HG02885 (cell line): ENCODE measurements around the gene IMMP2L.

Experiments
- ATAC-seq: cut with Tn5 transposase; IDR thresholded peaks from one replicate; pipeline ENCODE4 v1.9.1; 2021; ENCODE audit warnings: mild to moderate bottlenecking; ENCODE audit not compliant: unreplicated experiment, poor library complexity

Gene IMMP2L

GRCh38 chr7:110929480-110930249, 632.6 kb downstream of the IMMP2L start:
- no peak for ATAC-seq

GRCh38 chr7:110922906-110923305, 639.4 kb downstream of the IMMP2L start:
- no peak for ATAC-seq

- no peak for ATAC-seq
These were observed 640.6 kb downstream of the IMMP2L start for GRCh38 chr7:110921595-110922151.

GRCh38 chr7:110918949-110919548, 643.2 kb downstream of the IMMP2L start:
- peak; percentile 55 for ATAC-seq

GRCh38 chr7:110914263-110914662, 648.0 kb downstream of the IMMP2L start:
- ATAC-seq = no peak

GRCh38 chr7:110911632-110912031, 650.7 kb downstream of the IMMP2L start:
- no peak for ATAC-seq

- ATAC-seq = no peak
These were observed 653.2 kb downstream of the IMMP2L start for GRCh38 chr7:110909117-110909516.

GRCh38 chr7:110905773-110906566, 656.3 kb downstream of the IMMP2L start:
- no peak for ATAC-seq

- no peak for ATAC-seq
These were observed 663.8 kb downstream of the IMMP2L start for GRCh38 chr7:110898516-110898915.

- no peak for ATAC-seq
These were observed 664.8 kb downstream of the IMMP2L start for GRCh38 chr7:110897538-110897937.

- ATAC-seq = no peak
These were observed 668.2 kb downstream of the IMMP2L start for GRCh38 chr7:110894111-110894510.

GRCh38 chr7:110891197-110891596, 671.1 kb downstream of the IMMP2L start:
- no peak for ATAC-seq

GRCh38 chr7:110890101-110890500, 672.2 kb downstream of the IMMP2L start:
- no peak for ATAC-seq

GRCh38 chr7:110889335-110889734, 673.0 kb downstream of the IMMP2L start:
- ATAC-seq = no peak

GRCh38 chr7:110888641-110889040, 673.7 kb downstream of the IMMP2L start:
- ATAC-seq = no peak

GRCh38 chr7:110885474-110885873, 676.8 kb downstream of the IMMP2L start:
- ATAC-seq = no peak

- no peak for ATAC-seq
These were observed 680.6 kb downstream of the IMMP2L start for GRCh38 chr7:110881721-110882120.

- ATAC-seq = no peak
These were observed 681.3 kb downstream of the IMMP2L start for GRCh38 chr7:110880971-110881370.

GRCh38 chr7:110877016-110877415, 685.3 kb downstream of the IMMP2L start:
- ATAC-seq = no peak

GRCh38 chr7:110875346-110875745, 686.9 kb downstream of the IMMP2L start:
- no peak for ATAC-seq

- no peak for ATAC-seq
These were observed 690.4 kb downstream of the IMMP2L start for GRCh38 chr7:110871856-110872255.
